ENCODE results near the gene CAPNS2.

DNA sequence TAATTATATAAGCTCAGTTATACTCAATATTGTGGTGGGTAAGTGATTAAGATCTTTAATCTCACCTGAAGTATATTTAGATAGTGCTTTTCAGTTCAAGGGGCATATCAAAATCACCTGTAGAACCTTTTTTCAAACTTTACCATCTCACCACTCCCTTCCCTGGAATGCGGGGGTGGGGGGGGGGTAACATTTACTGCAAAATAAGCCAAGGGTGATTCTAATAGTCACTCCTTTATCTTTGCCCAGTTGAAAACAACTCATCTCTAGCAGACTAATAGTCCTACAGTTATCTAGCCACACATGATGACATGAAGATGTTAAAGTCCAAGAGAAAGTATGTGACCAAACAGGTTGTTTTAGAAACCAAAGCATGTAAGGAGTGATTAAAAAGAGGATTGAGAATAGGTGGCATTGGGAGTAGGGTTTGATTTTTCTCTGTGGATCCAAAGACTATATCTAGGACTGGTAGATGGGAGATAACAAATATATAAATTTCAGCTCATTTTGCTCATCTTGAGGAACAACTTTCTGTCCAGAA, 36.1 kb upstream of the CAPNS2 start:
- TF ChIP-seq, protein P1, sequence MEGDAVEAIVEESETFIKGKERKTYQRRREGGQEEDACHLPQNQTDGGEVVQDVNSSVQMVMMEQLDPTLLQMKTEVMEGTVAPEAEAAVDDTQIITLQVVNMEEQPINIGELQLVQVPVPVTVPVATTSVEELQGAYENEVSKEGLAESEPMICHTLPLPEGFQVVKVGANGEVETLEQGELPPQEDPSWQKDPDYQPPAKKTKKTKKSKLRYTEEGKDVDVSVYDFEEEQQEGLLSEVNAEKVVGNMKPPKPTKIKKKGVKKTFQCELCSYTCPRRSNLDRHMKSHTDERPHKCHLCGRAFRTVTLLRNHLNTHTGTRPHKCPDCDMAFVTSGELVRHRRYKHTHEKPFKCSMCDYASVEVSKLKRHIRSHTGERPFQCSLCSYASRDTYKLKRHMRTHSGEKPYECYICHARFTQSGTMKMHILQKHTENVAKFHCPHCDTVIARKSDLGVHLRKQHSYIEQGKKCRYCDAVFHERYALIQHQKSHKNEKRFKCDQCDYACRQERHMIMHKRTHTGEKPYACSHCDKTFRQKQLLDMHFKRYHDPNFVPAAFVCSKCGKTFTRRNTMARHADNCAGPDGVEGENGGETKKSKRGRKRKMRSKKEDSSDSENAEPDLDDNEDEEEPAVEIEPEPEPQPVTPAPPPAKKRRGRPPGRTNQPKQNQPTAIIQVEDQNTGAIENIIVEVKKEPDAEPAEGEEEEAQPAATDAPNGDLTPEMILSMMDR (IDR thresholded peaks at IDR 0.05), result no peak
- TF ChIP-seq POLR2AphosphoS5 (IDR thresholded peaks at IDR 0.05; ENCODE audit: insufficient read depth in 1 of 2, low read depth in 1 of 2) (no peak), POLR2A (IDR thresholded peaks at IDR 0.05) (no peak)

Measured in vagina (tissue), 2 donors.